Left hindlimb (tissue), 1 donor: ENCODE results near the gene ATXN1.
A peak's percentile ranks its signal among the peaks of the same experiment; 100 is the strongest.
"Not testable (repeated sequence)": the region's sequence is repeated elsewhere in the genome, so short reads cannot be mapped to it uniquely, and the experiment has no call there.

ENCODE experiments used
- DNase-seq: peaks from one replicate; pipeline ENCODE4 v3.0.0-alpha.2; 2018

ATXN1 gene

DNA sequence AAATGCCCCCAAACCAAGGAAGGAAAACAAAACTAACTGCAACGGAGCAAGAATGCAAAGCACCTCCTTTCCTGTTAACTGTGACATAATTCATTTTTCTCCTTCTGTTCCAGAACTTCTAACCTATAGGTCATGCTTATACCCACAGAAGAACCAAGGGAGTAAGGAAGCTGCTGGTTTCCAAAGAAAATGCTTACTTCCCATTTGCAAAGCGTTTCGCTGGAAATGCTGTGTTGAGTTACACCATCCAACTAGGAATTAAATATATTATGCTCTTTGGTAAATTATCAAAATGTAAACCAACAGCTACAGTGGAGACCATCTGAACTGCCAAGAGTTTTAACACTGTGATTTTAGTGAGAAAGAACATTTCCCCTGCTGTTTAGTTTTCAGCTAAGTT lies 42.9 kb downstream of the ATXN1 start:
- DNase-seq, result no peak

- no peak for DNase-seq
Measured at GRCh38 chr6:16717275-16717942, 43.9 kb downstream of the ATXN1 start.

GRCh38 chr6:16716321-16716858 lies 44.9 kb downstream of the ATXN1 start:
- no peak for DNase-seq

GRCh38 chr6:16713597-16713996 lies 47.7 kb downstream of the ATXN1 start:
- no peak for DNase-seq

DNA sequence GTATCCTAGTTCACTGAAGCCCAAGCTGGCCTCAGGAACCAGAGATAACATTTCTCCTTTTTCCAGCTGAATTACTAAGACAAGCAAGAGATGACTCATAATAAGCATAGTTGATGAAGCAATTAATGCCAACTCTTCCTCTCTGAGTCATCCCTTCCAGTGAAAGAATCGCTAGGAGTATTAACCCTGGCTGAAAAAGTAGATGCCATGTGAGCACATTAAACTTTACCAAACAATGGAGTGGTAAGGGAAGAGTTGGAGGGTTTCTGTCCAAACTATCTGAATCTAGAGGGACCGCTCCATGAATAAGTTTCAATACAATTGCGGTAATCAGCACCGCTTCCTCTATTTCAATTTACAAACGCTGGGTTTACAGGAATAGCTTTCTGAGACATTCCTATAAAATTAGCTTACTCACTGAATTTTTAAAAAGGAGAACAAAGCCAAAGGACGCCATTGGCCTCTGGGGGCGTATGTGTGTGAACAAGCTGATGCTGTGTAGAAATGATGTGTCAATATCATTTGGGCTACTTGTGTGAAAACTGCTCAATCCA lies 48.3 kb downstream of the ATXN1 start:
- no peak for DNase-seq

DNA sequence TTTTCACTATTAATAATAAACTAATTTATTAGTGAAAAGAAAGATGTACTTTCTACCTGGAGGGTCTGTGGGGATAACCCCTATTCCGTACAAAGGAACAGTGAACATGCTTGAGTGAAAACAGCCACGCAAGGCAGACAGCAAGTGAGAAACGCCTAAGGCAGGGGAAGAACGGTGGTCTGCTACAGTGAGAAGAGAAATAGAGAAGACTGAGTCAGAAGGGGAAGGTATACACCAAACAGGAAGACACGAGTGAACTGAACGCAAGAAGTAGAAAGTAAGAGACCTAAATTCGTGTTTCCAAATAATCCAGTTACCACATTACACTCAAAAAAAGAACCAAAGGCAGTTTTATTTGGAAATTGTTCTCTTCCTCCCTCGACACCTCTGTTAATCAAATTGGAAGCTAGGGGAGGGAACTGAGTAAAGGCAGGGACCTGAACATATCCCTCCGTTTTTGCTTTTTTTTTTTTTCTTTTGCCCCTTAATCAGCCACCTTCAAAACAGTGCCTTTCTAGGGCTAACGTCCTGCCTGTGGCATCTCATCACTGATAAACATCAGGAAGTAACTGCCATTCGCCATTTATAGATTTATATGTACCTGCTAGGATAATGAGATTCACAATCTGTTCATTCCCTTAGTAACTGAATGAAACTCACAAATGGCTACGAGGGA lies 48.9 kb downstream of the ATXN1 start:
- DNase-seq, result no peak

- no peak for DNase-seq
Measured at GRCh38 chr6:16711546-16712254, 49.6 kb downstream of the ATXN1 start.

GRCh38 chr6:16706911-16707783 lies 54.1 kb downstream of the ATXN1 start:
- no peak for DNase-seq

DNA sequence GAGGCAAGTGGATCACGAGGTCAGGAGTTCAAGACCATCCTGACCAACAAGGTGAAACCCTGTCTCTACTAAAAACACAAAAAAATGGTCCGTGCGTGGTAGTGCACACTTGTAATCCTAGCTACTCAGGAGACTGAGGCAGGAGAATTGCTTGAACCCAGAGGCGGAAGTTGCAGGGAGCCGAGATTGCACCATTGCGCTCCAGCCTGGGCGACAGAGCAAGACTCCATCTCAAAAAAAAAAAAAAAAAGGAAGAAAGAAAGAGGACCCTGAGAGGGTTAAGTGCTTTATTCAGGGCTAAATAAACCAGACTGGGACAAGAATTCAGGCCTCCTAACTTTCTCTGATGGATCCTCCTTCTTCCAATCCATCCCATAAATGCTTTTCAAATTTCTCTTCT lies 54.8 kb downstream of the ATXN1 start:
- DNase-seq, result not testable (repeated sequence)

DNA sequence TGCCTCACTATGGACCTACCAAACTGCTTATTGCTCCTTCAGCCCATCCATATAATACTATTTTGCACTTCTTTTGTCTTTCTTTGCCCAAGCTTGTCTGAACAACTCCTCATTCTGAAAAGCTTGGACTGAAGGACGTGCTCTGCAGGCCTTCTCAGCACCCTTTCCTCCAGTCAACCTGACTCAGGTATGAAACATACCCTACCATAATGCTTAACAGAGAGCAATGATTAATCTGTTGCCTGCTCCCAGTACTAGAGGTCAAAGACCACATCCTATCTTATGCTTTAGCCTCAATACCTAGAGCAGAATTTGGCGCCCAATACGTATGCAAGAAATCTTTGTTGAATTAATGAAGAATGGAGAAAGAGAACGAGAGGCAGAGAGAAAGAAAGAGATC lies 55.2 kb downstream of the ATXN1 start:
- no peak for DNase-seq

DNA sequence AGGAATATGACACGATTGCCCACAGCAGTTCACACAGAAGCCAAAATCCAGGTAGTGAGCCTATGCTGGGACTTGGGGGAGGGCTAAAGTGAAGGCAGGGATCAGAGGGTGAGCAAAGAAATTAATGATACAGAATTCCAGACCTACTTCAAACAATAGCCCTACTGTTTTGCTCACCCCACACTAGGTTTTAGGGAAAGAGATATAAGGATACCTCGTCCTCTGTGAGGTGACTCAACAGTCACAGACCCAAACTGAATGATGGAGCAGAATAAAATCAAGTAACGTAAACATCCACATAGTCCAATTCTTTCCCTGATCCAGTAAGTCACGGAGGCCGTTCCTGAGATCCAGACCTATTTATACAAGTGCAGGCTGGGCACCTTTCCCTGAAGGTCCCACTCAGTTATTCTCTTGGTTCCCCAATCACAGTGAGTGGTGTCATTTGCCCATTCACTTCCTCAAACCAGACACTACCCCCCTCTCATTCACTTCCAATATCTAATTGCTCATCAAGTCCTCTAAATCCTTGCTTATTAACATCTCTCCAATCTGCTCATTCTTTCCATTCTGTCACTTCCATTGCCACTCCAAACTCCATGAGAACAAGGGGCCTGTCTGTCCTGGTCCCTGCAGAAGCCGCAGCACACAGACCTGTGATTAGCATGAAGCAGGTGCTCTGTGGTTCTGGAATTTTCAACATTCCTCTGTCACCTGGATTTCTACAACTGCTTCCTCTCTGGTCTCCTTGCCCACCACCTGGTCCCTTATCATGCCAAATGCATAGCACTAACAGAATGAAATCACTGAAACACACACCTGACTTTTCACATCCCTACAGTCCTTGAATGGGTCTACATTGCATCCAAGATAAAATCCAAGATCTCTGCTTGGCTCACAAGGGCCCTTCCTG lies 55.9 kb downstream of the ATXN1 start:
- DNase-seq, result no peak

DNA sequence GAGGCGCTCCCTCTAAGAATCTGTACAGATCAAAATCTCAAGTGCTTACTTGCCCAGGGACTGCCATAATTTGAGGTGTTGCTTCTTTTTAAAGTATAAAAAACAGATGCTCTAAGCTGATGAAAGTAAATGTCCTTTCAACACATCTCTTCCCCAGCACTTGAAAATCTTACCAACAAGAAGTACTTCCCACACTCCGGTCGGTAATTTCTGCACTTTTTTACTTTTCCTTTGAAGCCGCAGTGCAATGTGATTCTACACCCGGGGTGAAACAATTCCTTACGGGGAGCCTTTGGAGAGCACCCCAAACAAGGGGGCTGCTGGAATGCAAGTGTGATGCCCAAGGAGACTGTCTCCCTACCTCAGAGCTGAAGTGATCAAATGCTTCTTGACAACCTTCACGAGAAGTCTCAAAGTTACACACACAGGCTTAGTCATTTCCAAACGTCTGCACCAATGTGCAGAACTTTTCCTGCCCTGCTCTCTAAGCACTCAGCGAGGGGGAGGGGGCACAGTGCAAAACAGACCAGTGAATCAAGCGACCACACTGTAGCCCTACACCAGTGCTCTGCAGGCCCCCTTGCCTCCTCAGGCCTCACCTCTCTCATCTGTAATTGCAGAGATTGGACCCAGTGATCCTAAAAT lies 56.7 kb downstream of the ATXN1 start:
- DNase-seq, result no peak

GRCh38 chr6:16702627-16703378 lies 58.5 kb downstream of the ATXN1 start:
- DNase-seq, result not testable (repeated sequence)

GRCh38 chr6:16700916-16701234 lies 60.4 kb downstream of the ATXN1 start:
- no peak for DNase-seq

DNA sequence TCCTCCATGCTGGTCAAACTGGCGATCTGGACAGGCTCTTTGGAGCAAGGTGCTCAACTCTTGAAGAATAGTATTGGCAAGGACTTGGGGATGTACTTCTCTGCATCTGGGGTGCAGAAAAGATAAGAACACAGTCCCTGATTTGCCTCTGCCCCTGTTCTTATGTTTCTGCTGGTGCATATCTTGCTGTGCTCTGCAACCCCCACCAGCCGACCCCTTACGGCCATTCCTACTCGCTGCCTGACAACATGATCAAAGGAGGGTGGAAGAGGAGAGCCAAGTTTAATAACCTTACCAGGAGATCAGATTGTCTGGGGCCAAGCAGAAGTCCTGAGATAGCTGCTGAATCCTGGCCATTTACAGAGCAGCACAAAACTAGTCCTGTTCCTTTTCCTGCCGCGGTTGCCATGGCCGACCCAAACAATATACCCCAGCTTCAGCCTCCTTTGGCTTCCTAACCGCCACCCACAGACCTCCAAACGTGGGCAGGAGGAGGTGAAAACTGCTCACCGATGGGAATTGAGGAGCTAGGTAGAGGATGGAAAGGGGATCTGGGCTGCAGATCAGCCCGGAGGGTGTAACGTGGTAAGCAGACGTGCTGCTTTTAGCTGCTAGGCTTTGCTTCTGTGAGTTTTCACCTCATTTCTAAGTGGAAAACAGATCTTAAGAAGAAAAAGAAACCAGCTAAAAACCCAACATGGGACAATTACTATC lies 60.9 kb downstream of the ATXN1 start:
- DNase-seq, result peak; percentile 57

- no peak for DNase-seq
Measured at GRCh38 chr6:16698997-16699868, 62.0 kb downstream of the ATXN1 start.

- DNase-seq, result no peak
Measured at GRCh38 chr6:16698162-16698533, 63.1 kb downstream of the ATXN1 start.

DNA sequence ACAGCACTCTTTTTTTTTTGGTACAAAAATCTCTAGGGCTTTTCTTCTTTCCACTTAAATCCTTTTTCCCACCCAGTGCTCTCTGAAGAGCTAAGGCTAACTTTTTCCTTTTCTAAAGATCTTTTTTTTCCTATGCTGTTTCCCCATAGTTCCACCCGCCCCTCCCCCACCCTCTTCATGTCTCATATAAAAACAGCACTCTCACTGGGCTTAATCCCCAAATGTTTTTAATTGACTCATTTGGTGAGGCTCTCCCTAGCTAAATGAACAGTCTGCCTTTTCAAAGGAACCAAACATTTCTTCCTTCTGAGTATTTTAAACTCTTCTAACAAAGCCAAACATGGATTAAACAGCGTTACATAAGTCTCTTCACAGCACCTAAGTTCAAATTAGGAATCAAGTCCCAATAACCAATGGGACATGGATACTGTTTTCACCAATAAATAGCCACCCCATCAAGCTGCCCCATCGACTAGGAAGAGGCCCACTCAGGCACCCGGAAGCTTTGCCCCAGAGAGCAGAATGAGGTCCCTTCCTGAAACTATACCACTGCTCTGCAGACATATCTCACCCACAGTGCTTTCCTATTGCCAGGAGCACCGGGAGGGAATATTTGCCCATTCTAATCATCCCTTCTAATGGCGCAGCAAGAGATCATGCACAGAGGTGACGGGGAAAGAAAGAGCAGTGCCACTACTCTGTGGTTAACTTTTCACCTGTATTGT lies 63.7 kb downstream of the ATXN1 start:
- DNase-seq, result no peak
